GM12878 (cell line): ENCODE data around the gene RNF130. TPM values are rescaled to one million over a fixed set of nuclear protein-coding genes. Genes with fewer than 3 reads are reported as not detected.

Experiments used
- ATAC-seq: fragments of 200-7000 bp; cut with Tn5 transposase; 3 replicates; pipeline ENCODE4 v1.9.1; 2020; ENCODE audit warnings: mild to moderate bottlenecking, moderate library complexity
- BruUV-seq: library from RNA; stranded (reverse); fragments of 400-500 nt; replicated peaks from 2 replicates; lab custom pipeline; 2021; lab: Mats Ljungman, UMichigan
- CTCF ChIA-PET: fragments of 300-600 bp; sonication (Branson Sonifier 250); formaldehyde crosslinking; extraction: SDS; loops from one replicate; lab custom pipeline; 2021; ENCODE audit warnings: inconsistent platforms; lab: Yijun Ruan, JAX
- POLR2A ChIA-PET: fragments of 350-600 bp; formaldehyde crosslinking; extraction: SDS; loops from one replicate; lab custom pipeline; 2021; ENCODE audit warnings: inconsistent platforms; lab: Charles Lee
- RAD21 ChIA-PET: fragments of 300-600 bp; sonication (Branson Sonifier 250); formaldehyde crosslinking; loops from one replicate; lab custom pipeline; 2023; ENCODE audit warnings: antibody characterized with exemption; ENCODE audit not compliant: unreplicated experiment; lab: Charles Lee
- SMC1A ChIA-PET: fragments of 300-600 bp; sonication (Branson Sonifier 250); formaldehyde crosslinking; loops from one replicate; lab custom pipeline; 2023; ENCODE audit not compliant: unreplicated experiment, uncharacterized antibody; lab: Charles Lee
- DNase-seq: peaks from one replicate; pipeline ENCODE4 v3.0.0-alpha.2; 2011; ENCODE audit warnings: low read depth, low spot score
- FAIRE-seq: peaks from 3 replicates; lab custom pipeline; 2011; peaks lifted over from hg19 to GRCh38; lab: Jason Lieb, UNC
- H2AFZ ChIP-seq: 2 replicates; pipeline ENCODE4 v1.6.0; 2011; ENCODE audit warnings: low read depth, low read length, control low read depth; ENCODE audit not compliant: control insufficient read depth
- H3K27ac ChIP-seq: 2 replicates; pipeline ENCODE4 v1.5.1; 2011; ENCODE audit warnings: control low read depth; ENCODE audit not compliant: control insufficient read depth, insufficient read depth
- H3K27me3 ChIP-seq, 2 experiments: replicated peaks in 1 of 2; 2 replicates each; pipeline versions ENCODE4 v1.6.0 to v1.6.1; 2011; ENCODE audit warnings: low read length in 1 of 2; ENCODE audit not compliant: control insufficient read depth in 2 of 2, insufficient read depth in 2 of 2
- H3K36me3 ChIP-seq, 2 experiments: 2 replicates each; pipeline ENCODE4 v1.5.1; 2011; ENCODE audit warnings: low read length in 1 of 2; ENCODE audit not compliant: control insufficient read depth in 2 of 2, insufficient read depth in 2 of 2
- H3K4me1 ChIP-seq: 2 replicates; pipeline ENCODE4 v1.6.1; 2011; ENCODE audit warnings: mild to moderate bottlenecking, low read length, moderate library complexity, mixed read lengths; ENCODE audit not compliant: control insufficient read depth, insufficient read depth
- H3K4me2 ChIP-seq: 2 replicates; pipeline ENCODE4 v1.6.0; 2011; ENCODE audit warnings: control low read depth; ENCODE audit not compliant: control insufficient read depth, insufficient read depth
- H3K4me3 ChIP-seq: fragments of 200-600 bp; sonication (generic); 2 replicates; pipeline ENCODE4 v1.5.1; 2016
- H3K79me2 ChIP-seq: 2 replicates; pipeline ENCODE4 v1.6.0; 2011; ENCODE audit warnings: low read length; ENCODE audit not compliant: control insufficient read depth, insufficient read depth
- H3K9ac ChIP-seq: 2 replicates; pipeline ENCODE4 v1.8.0; 2011; ENCODE audit warnings: low read length, control low read depth, mixed read lengths; ENCODE audit not compliant: control insufficient read depth, insufficient read depth
- H3K9me3 ChIP-seq: replicated peaks from 3 replicates; pipeline ENCODE4 v1.5.1; 2011; ENCODE audit warnings: mild to moderate bottlenecking, low read length; ENCODE audit not compliant: control insufficient read depth, insufficient read depth
- H4K20me1 ChIP-seq: 2 replicates; pipeline ENCODE4 v1.6.0; 2011; ENCODE audit not compliant: control insufficient read depth, insufficient read depth
- CHD2 ChIP-seq: IDR thresholded peaks from 2 replicates; pipeline ENCODE4 v1.6.1; 2011; ENCODE audit warnings: low read depth, low read length, improper control_type of control experiment, borderline replicate concordance
- FOS ChIP-seq: IDR thresholded peaks from 3 replicates; pipeline ENCODE4 v1.6.1; 2011; ENCODE audit warnings: borderline replicate concordance; ENCODE audit not compliant: insufficient read length; ENCODE audit errors: extremely low read depth
- FOXK2 ChIP-seq: fragments of 450-650 bp; IDR thresholded peaks from 2 replicates; pipeline ENCODE4 v1.6.1; 2017; ENCODE audit warnings: mild to moderate bottlenecking, moderate library complexity
- JUND ChIP-seq: IDR thresholded peaks from 2 replicates; pipeline ENCODE4 v1.6.1; 2012; ENCODE audit warnings: low read depth, mild to moderate bottlenecking, low read length, improper control_type of control experiment, moderate library complexity
- NFYB ChIP-seq: IDR thresholded peaks from 2 replicates; pipeline ENCODE4 v1.6.1; 2011; ENCODE audit warnings: low read depth, mild to moderate bottlenecking, low read length, improper control_type of control experiment, moderate library complexity; ENCODE audit not compliant: insufficient read depth
- NRF1 ChIP-seq: conservative IDR thresholded peaks from 2 replicates; pipeline ENCODE4 v1.6.1; 2011; ENCODE audit warnings: mild to moderate bottlenecking, low read depth, low read length, improper control_type of control experiment
- RELA ChIP-seq: fragments of 450-650 bp; IDR thresholded peaks from 2 replicates; pipeline ENCODE4 v1.8.0; 2014; ENCODE audit warnings: borderline replicate concordance; ENCODE audit not compliant: partially characterized antibody
- STAT1 ChIP-seq: fragments of 450-650 bp; conservative IDR thresholded peaks from 2 replicates; pipeline ENCODE4 v1.6.1; 2014; ENCODE audit warnings: antibody characterized with exemption, mild to moderate bottlenecking
- YY1 ChIP-seq: IDR thresholded peaks from 2 replicates; pipeline ENCODE4 v1.6.1; 2011; ENCODE audit warnings: low read depth, mild to moderate bottlenecking, low read length
- WGBS: methylation state at CpG from one replicate; pipeline ENCODE4 v1.1.6; 2016; ENCODE audit warnings: low lambda C conversion rate; ENCODE audit not compliant: insufficient replicate concordance, insufficient coverage; ENCODE audit errors: missing lambda C conversion rate; 5-methylcytosine and 5-hydroxymethylcytosine counted together
- in situ Hi-C: fragments of 300-500 bp; cut with MboI; formaldehyde crosslinking; loops from 9 replicates; pipeline ENCODE4 v1.14.3; 2018; ENCODE audit warnings: mixed read lengths
- intact Hi-C: fragments of 100-400 bp; cut with micrococcal nuclease; formaldehyde crosslinking; loops from one replicate; pipeline ENCODE4 v1.14.2; 2022; ENCODE audit not compliant: unreplicated experiment
- polyA plus RNA-seq, 11 experiments: library from polyadenylated mRNA; depleted of rRNA in 4 of 11; unstranded in 6 of 11; stranded (reverse) in 5 of 11; fragments of >200 nt; fragmentation: Nextera tagmentation in 4 of 11; fragmentation: Illumina TruSeq in 1 of 11; extraction: Ambion mirVana in 4 of 11; extraction: Trizol in 1 of 11; gene quantifications; 1 replicate in 1 of 11; 2 replicates in 10 of 11; pipeline versions ENCODE4 v1.2.1 to v1.2.3, GENCODE V29; 2011 to 2016; ENCODE audit warnings: inconsistent platforms in 2 of 11, missing spikeins in 2 of 11, low read depth in 1 of 11
- total RNA-seq, 4 experiments: library from RNA; depleted of rRNA in 3 of 4; stranded (reverse); fragments of >200 nt in 3 of 4; fragmentation: Illumina TruSeq in 1 of 4; extraction: Trizol in 1 of 4; gene quantifications; 2 replicates each; pipeline versions ENCODE4 v1.2.1 to v1.2.3, GENCODE V29; 2013 to 2021
- TF ChIP-seq, protein P1 (sequence below): fragments of 450-650 bp; IDR thresholded peaks from 2 replicates; pipeline ENCODE4 v1.6.1; 2017; ENCODE audit warnings: borderline replicate concordance
- TF ChIP-seq, protein P2 (sequence below): fragments of 450-650 bp; IDR thresholded peaks from 2 replicates; pipeline ENCODE4 v1.6.1; 2017; ENCODE audit warnings: mild to moderate bottlenecking
- TF ChIP-seq, protein P3 (sequence below): IDR thresholded peaks from 2 replicates; pipeline ENCODE4 v1.6.1; 2012; ENCODE audit warnings: low read depth, low read length, improper control_type of control experiment

RNF130 gene
- total and polyA plus RNA-seq, 10 of the 15 experiments (the other 5 are each of a cell fraction or from before 2014, with no cell fraction given): 0.04 to 0.36 (median 0.11) TPM; not detected in 1

DNA sequence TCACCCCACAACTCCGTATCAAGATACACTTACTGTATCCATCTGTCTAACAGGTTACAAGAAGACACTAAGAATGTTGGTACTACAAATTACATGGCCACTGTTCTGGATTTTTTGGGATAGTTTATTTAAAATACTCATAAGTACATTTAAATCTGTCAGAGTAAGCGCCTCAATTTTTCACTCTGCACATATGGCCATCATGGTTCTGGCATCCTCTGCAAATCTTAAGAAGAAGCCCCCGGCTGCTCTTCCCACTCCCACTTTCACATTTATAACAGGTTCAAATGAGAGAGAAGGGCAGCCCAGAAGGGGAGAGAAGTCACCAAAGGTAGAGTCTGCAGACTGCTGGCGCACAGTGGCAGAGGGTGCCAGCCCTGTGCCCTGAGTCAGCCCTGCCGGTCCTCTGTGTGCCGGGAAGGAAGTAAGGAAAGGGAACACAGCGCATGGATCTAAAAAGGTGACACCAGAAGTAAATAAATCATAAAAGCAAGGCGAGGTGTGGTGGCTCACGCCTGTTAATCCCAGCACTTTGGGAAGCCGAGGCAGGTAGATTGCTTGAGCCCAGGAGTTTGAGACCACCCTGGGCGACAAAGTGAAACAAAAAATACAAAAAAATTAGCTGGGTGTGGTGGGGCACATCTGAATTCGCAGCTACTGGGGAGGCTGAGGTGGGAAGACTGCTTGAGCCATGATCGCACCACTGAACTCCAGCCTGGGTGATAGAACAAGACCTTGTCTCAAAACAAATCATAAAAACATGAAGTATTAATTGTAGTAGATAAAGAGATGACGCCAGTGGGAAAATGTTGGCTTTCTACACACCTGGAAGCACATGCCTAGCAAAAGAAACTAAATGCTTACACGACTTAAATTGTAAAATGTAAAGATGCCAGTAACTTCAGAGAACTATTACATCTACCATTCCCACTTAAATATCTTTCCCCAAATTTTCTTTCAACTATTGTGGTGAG is 30.0 kb downstream of the RNF130 start (continued):
- no peak for TF ChIP-seq CHD2
- TF ChIP-seq RELA: no peak
- TF ChIP-seq STAT1: no peak

DNA sequence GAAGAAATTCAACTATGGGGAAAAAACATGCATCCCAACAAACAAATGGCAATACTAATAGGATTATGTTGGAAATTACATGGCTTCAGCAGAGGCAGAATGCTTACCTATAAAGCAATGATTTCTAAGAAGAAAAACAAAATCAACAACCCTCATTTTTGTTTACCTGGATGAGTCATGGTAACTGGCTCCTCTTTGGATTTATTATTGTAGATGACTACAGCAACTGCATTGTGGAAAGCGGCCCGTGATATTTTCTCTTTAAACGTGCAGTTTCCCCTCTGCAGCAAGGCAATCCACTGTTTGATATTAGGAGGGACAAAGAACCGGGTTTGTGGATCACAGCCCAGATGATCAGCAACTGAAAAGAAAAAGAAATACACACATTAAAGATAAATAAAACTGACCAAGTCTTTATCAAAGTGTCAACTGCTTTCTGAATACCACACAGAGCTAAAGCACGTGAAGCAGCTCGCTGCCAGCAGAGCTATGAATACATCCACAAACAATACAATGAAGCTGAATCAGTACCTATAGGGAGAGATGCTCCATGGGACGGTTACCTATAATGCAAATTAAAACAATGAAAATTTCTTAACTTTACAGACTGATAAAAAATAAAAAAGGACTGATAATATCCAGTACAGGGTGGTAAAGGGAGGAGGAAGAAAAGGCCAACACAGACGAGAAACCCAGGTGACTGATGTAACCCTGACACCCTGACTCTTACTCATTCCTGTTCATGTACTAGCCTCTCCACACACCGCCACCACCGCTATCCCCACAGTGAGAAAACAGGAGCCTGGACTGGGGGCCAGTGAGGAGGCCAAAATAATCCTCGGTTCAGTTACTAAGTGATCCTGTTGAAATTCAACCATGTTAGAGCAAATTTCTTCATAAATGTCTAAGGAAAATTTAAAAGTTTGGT is 31.0 kb downstream of the RNF130 start:
- ATAC-seq: no peak

More for the DNA sequence above, 31.0 kb downstream of the RNF130 start:
- no peak overlapping the region for H3K4me2 ChIP-seq
- DNase-seq (no peak), FAIRE-seq (no peak)
- SMC1A ChIA-PET: interaction anchor here (1.0 kb wide), 1 partner anchor 8 kb away, joined by 3 read pairs; no protein-coding TSS in a partner anchor
- H2AFZ ChIP-seq: no peak overlapping the region
- H3K36me3 ChIP-seq: no peaks in the 10 kb centered on the region
- no peaks in the 10 kb centered on the region for H3K4me1 ChIP-seq
- TF ChIP-seq JUND: no peak
- no peak for TF ChIP-seq NRF1
- TF ChIP-seq FOS: no peak
- TF ChIP-seq YY1: no peak
- TF ChIP-seq, protein P1, sequence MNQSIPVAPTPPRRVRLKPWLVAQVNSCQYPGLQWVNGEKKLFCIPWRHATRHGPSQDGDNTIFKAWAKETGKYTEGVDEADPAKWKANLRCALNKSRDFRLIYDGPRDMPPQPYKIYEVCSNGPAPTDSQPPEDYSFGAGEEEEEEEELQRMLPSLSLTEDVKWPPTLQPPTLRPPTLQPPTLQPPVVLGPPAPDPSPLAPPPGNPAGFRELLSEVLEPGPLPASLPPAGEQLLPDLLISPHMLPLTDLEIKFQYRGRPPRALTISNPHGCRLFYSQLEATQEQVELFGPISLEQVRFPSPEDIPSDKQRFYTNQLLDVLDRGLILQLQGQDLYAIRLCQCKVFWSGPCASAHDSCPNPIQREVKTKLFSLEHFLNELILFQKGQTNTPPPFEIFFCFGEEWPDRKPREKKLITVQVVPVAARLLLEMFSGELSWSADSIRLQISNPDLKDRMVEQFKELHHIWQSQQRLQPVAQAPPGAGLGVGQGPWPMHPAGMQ: no peak
- no peak for TF ChIP-seq NFYB
- TF ChIP-seq, protein P2, sequence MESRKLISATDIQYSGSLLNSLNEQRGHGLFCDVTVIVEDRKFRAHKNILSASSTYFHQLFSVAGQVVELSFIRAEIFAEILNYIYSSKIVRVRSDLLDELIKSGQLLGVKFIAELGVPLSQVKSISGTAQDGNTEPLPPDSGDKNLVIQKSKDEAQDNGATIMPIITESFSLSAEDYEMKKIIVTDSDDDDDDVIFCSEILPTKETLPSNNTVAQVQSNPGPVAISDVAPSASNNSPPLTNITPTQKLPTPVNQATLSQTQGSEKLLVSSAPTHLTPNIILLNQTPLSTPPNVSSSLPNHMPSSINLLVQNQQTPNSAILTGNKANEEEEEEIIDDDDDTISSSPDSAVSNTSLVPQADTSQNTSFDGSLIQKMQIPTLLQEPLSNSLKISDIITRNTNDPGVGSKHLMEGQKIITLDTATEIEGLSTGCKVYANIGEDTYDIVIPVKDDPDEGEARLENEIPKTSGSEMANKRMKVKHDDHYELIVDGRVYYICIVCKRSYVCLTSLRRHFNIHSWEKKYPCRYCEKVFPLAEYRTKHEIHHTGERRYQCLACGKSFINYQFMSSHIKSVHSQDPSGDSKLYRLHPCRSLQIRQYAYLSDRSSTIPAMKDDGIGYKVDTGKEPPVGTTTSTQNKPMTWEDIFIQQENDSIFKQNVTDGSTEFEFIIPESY: no peak
- TF ChIP-seq, protein P3, sequence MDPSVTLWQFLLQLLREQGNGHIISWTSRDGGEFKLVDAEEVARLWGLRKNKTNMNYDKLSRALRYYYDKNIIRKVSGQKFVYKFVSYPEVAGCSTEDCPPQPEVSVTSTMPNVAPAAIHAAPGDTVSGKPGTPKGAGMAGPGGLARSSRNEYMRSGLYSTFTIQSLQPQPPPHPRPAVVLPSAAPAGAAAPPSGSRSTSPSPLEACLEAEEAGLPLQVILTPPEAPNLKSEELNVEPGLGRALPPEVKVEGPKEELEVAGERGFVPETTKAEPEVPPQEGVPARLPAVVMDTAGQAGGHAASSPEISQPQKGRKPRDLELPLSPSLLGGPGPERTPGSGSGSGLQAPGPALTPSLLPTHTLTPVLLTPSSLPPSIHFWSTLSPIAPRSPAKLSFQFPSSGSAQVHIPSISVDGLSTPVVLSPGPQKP: no peak
- no peak for TF ChIP-seq FOXK2
- H3K9me3 ChIP-seq: peaks cover 3% of the 10 kb centered on the region; the same call in 2 of the 3 replicates
- intact Hi-C loops: no loop called here
- no peak overlapping the region for H3K4me3 ChIP-seq
- H3K27ac ChIP-seq: no peak overlapping the region
- in situ Hi-C loops: no loop called here
- no peak overlapping the region for H3K9ac ChIP-seq
- no TSS peak for BruUV-seq
- RAD21 ChIA-PET: no interaction called here
- no peaks in the 10 kb centered on the region for H4K20me1 ChIP-seq
- H3K27me3 ChIP-seq: no peaks in the 10 kb centered on the region
- H3K79me2 ChIP-seq: no peaks in the 10 kb centered on the region
- CTCF ChIA-PET: interaction anchor here (0.6 kb wide), 1 partner anchor 362 kb away, joined by 3 read pairs; no protein-coding TSS in a partner anchor
- WGBS: 47% methylated on average over 11 of the region's 11 CpGs
- POLR2A ChIA-PET: no interaction called here
